ENCODE data around the gene KCNC3. TPM values are rescaled to one million over a fixed set of nuclear protein-coding genes. Genes with fewer than 3 reads are reported as not detected.

Gene KCNC3
- total and polyA plus RNA-seq, 2 of the 13 experiments (the other 11 are each of a cell fraction or from before 2014, with no cell fraction given), result 0.29 to 1.7 TPM

- TF ChIP-seq MLXIP (CRISPR knock-in tag; IDR thresholded peaks at IDR 0.05; ENCODE audit: borderline replicate concordance) (peak; percentile 76; the same call in 1 of the 2 replicates), ELK4 (CRISPR knock-in tag; IDR thresholded peaks at IDR 0.05; ENCODE audit: borderline replicate concordance) (no peak), SNRNP70 (IDR thresholded peaks at IDR 0.05; ENCODE audit: low read depth, low read length) (no peak), SIX1 (CRISPR knock-in tag; IDR thresholded peaks at IDR 0.05; ENCODE audit: borderline replicate concordance) (no peak), ZNF75D (CRISPR knock-in tag; IDR thresholded peaks at IDR 0.05; ENCODE audit: borderline replicate concordance) (no peak), ZXDC (CRISPR knock-in tag; IDR thresholded peaks at IDR 0.05) (peak; percentile 51; the same call in 1 of the 2 replicates), ZNF501 (CRISPR knock-in tag; IDR thresholded peaks at IDR 0.05) (no peak), ISL2 (CRISPR knock-in tag; IDR thresholded peaks at IDR 0.05) (0 out of 2 replicates have a peak, but pooled peaks have one; percentile 15), ZNF749 (CRISPR knock-in tag; IDR thresholded peaks at IDR 0.05; ENCODE audit: borderline replicate concordance) (0 out of 2 replicates have a peak, but pooled peaks have one; percentile 35), ZNF781 (CRISPR knock-in tag; IDR thresholded peaks at IDR 0.05; ENCODE audit: borderline replicate concordance, not compliant biosample characterization) (no peak), GABPA (IDR thresholded peaks at IDR 0.05; ENCODE audit: low read depth, low read length) (no peak), GABPA (CRISPR knock-in tag; IDR thresholded peaks at IDR 0.05; ENCODE audit: low read depth) (no peak), RBM39 (IDR thresholded peaks at IDR 0.05; ENCODE audit: low read depth, low read length, poor library complexity, severe bottlenecking) (no peak), ZNF3 (CRISPR knock-in tag; IDR thresholded peaks at IDR 0.05) (0 out of 2 replicates have a peak, but pooled peaks have one; percentile 36), ZFY (CRISPR knock-in tag; IDR thresholded peaks at IDR 0.05) (peak; percentile 43; the same call in 1 of the 2 replicates), SRY (CRISPR knock-in tag; IDR thresholded peaks at IDR 0.05) (peak; percentile 96), TFDP1 (CRISPR knock-in tag; IDR thresholded peaks at IDR 0.05; ENCODE audit: borderline replicate concordance) (0 out of 2 replicates have a peak, but pooled peaks have one; percentile 26), DPF2 (CRISPR knock-in tag; IDR thresholded peaks at IDR 0.05; ENCODE audit: borderline replicate concordance, low read depth) (no peak), ZSCAN22 (CRISPR knock-in tag; IDR thresholded peaks at IDR 0.05) (no peak; the same call in 1 of the 2 replicates), ZNF563 (CRISPR knock-in tag; IDR thresholded peaks at IDR 0.05) (peak; percentile 98)
Observed at GRCh38 chr19:50325310-50326100, 3.7 kb downstream of the KCNC3 start (continued).

Measured in HepG2 (cell line).